Transverse colon (tissue), 4 donors: ENCODE results near the gene KRTAP2-4. TPM values are rescaled to one million over a fixed set of nuclear protein-coding genes. Genes with fewer than 3 reads are reported as not detected.
"Not testable (repeated sequence)": the region's sequence is repeated elsewhere in the genome, so short reads cannot be mapped to it uniquely, and the experiment has no call there.

ENCODE experiments used
- DNase-seq: peaks from one replicate; pipeline ENCODE4 v3.0.0-alpha.2; 2019
- H3K27ac ChIP-seq, 4 donors: fragments of 200-600 bp; sonication (generic); 2 replicates each; pipeline ENCODE4 v1.5.1; 2016 to 2018; ENCODE audit warnings: inconsistent platforms in 4 of 4
- H3K27me3 ChIP-seq: fragments of 200-600 bp; sonication (generic); 2 replicates; pipeline ENCODE4 v1.5.1; 2017; ENCODE audit warnings: inconsistent platforms
- H3K36me3 ChIP-seq, 4 donors: fragments of 200-600 bp; sonication (generic); 2 replicates each; pipeline ENCODE4 v1.5.1; 2017 to 2019; ENCODE audit warnings: inconsistent platforms in 4 of 4
- H3K4me1 ChIP-seq, 4 donors: fragments of 200-600 bp; sonication (generic); 2 replicates each; pipeline ENCODE4 v1.5.1; 2017 to 2020; ENCODE audit warnings: inconsistent platforms in 4 of 4
- H3K4me3 ChIP-seq, 4 donors: fragments of 200-600 bp; sonication (generic); 1 replicate in 1 of 4; 2 replicates in 3 of 4; pipeline versions ENCODE4 v1.5.1 to v1.6.1; 2017 to 2019; ENCODE audit warnings: inconsistent platforms in 4 of 4
- H3K9me3 ChIP-seq, 2 donors: fragments of 200-600 bp; sonication (generic); 2 replicates each; pipeline ENCODE4 v1.5.1; 2017 to 2019; ENCODE audit warnings: inconsistent platforms in 2 of 2
- EP300 ChIP-seq: sonication (generic); formaldehyde crosslinking; IDR thresholded peaks from one replicate; pipeline ENCODE4 v1.6.1; 2017; ENCODE audit warnings: antibody characterized with exemption, low read depth
- POLR2A ChIP-seq: fragments of 450-650 bp; IDR thresholded peaks from one replicate; pipeline ENCODE4 v1.6.1; 2016; ENCODE audit warnings: antibody characterized with exemption, mild to moderate bottlenecking, moderate library complexity
- POLR2AphosphoS5 ChIP-seq, 3 donors: sonication (generic); formaldehyde crosslinking; IDR thresholded peaks; one replicate each; pipeline ENCODE4 v1.6.1; 2016; ENCODE audit warnings: antibody characterized with exemption in 3 of 3
- WGBS, 2 donors: methylation state at CpG; one replicate each; pipeline ENCODE4 v1.1.5; 2018; ENCODE audit warnings: low coverage in 1 of 2; 5-methylcytosine and 5-hydroxymethylcytosine counted together
- in situ Hi-C, 4 donors: fragments of 200-750 bp; cut with MboI; loops; one replicate each; pipeline versions ENCODE4 v1.15.0 to v1.15.1; 2017; ENCODE audit warnings: low sequenced_read_pairs in 3 of 4, low pct_ligation_motif_present in 1 of 4, low pct_unique_long_range_greater_than_20kb in 1 of 4
- intact Hi-C: fragments of 100-400 bp; cut with DNase I; formaldehyde crosslinking; loops from one replicate; pipeline ENCODE4 v1.15.1; 2023; ENCODE audit warnings: low total_unique reads
- total RNA-seq, 4 donors: library from RNA; depleted of rRNA; stranded (reverse); fragments of >200 nt; gene quantifications; one replicate each; pipeline ENCODE4 v1.1.0, GENCODE V29; 2016
- TF ChIP-seq, protein P1 (sequence below), 5 experiments: fragments of 200-600 bp in 3 of 5; fragments of 450-650 bp in 2 of 5; sonication (generic) in 3 of 5; IDR thresholded peaks; 1 replicate in 2 of 5; 2 replicates in 3 of 5; pipeline ENCODE4 v1.5.1; 2016 to 2017; ENCODE audit warnings: antibody characterized with exemption in 5 of 5, inconsistent platforms in 3 of 5, mild to moderate bottlenecking in 2 of 5, moderate library complexity in 1 of 5

KRTAP2-4 gene, protein sequence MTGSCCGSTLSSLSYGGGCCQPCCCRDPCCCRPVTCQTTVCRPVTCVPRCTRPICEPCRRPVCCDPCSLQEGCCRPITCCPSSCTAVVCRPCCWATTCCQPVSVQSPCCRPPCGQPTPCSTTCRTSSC
- total RNA-seq = not detected

DNA sequence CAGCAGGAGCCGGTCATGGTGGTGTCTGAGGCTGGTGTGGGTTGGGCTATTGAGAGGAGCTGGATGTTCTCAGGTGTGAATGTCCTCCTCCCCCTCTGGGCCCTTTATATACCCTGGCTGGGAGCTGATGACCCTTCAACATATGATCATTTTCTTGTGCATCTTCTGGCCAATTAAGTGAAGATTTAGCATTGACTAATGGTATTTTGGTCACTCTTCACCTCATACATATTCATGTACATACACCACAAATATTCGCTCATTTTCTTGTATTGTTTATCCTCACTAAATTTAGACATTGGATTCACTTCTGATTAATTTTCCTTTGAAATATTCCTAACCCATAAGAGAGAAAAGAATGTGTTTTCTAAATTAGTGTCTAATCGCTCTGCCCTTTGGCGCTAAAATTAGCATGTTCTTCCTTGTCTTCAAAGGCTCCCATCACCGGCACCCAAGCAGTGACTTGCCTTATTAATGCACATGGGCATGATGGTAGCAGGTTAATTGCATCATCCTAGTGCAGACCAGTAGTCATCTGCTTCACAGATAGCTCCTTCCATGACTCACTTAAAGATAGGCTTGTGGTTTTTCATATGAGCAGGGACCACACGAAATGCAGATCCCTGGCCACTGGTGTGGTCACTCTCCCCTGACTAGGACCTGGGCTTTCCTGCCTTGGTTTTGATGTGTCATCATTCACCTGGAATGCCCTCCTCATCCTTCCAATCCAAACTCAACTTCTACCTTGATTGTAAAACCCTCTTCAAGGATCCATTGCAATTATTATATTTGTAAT is at the start of gene KRTAP2-4:
TSS of gene KRTAP2-4 (minus strand) at position 51 of the 796 bp plus-strand sequence. CDS start at position 17, 34 bp downstream.
- DNase-seq = no peak
- intact Hi-C loops (no loop called here), in situ Hi-C loops (no loop called here)
- Histone ChIP-seq H3K27me3 (peaks cover 21% of the 10 kb centered on the region), H3K9me3 (no peaks in the 10 kb centered on the region), H3K36me3 (no peaks in the 10 kb centered on the region), H3K4me3 (no peak within 1 kb of the TSS), H3K27ac (no peak within 1 kb of the TSS), H3K4me1 (no peaks in the 10 kb centered on the region)
- 91 to 93% methylated on average over 4 to 6 of the region's 6 CpGs for WGBS, 2 donors
- TF ChIP-seq EP300 = no peak
- no peak for TF ChIP-seq POLR2A

DNA sequence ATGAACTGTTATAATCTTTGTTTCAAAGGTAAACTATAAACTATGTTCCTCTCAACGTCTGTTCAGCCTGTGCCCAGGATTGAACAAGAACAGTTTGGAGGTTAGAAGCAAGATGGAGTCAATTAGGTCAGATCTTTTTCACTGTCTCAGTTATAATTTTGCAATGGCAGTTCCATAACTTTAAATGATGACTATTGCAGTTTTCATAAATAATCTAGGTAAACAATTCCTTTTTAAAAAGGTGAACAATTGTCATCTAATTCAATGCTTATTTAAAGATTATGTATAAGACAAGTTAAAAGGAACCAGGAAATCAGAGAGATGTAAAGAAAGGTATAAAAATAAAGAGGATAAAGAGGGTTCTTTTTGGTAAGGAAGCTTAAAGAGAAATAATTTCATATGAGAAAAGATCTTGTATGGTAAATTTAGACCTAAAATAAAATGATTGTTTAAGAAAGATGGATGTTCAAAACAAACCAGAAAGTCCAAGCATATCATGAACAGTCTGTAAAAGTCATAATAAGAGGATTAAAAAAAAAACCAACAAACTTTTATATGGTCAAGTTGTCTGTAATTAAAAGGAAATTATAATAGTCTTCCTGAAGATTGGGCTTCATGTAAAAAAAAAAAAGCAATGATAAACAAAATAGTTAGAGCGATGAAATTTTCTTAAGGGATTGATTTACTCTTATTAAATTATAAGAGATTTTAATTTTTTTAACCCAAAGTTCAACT is 45.6 kb upstream of the KRTAP2-4 start:
- in situ Hi-C loops (no loop called here), intact Hi-C loops (no loop called here)
- Histone ChIP-seq H3K36me3 (no peaks in the 10 kb centered on the region), H3K4me3 (no peak overlapping the region), H3K9me3 (no peaks in the 10 kb centered on the region), H3K27ac (no peak overlapping the region), H3K27me3 (peaks cover 5% of the 10 kb centered on the region), H3K4me1 (no peaks in the 10 kb centered on the region)
- no peak for DNase-seq
- TF ChIP-seq POLR2AphosphoS5 (IDR thresholded peaks at IDR 0.05) (no peak), EP300 (no peak), POLR2A (no peak)
- TF ChIP-seq, protein P1, sequence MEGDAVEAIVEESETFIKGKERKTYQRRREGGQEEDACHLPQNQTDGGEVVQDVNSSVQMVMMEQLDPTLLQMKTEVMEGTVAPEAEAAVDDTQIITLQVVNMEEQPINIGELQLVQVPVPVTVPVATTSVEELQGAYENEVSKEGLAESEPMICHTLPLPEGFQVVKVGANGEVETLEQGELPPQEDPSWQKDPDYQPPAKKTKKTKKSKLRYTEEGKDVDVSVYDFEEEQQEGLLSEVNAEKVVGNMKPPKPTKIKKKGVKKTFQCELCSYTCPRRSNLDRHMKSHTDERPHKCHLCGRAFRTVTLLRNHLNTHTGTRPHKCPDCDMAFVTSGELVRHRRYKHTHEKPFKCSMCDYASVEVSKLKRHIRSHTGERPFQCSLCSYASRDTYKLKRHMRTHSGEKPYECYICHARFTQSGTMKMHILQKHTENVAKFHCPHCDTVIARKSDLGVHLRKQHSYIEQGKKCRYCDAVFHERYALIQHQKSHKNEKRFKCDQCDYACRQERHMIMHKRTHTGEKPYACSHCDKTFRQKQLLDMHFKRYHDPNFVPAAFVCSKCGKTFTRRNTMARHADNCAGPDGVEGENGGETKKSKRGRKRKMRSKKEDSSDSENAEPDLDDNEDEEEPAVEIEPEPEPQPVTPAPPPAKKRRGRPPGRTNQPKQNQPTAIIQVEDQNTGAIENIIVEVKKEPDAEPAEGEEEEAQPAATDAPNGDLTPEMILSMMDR (IDR thresholded peaks at IDR 0.05) = no peak
- WGBS, 2 donors = 82 to 86% methylated on average over 2 of the region's 2 CpGs

DNA sequence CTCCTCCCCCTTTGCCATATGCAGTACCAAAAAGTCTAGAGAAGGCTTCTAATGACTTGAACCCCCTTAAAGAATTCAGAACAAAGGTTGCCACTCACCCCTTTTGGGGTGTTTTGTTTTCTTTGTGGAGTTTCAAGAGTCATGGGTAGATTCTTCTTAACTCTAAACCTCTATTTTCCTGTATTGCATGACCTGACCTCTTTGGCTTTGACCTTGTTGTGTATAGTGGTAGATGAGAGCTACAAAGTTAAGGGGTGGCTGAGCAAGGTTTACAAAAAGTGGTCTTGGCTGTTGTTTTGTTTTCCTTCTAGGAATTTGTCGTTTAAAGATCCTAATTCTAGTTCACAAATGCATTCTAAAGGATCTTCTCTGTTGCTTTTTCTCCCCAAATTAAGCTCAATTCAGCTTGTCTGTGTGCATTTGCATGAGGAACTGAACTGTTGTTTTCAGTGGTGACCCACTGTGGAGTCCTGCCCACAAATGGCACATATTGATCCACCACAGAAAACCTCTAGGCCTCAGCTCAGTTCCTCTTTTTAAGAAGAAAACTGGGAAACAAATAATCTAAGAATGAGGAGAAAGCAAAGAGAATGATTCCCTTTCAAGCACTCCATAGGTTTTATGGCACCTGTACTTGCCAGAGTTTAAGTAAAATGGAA is 43.2 kb upstream of the KRTAP2-4 start:
- H3K27ac ChIP-seq, in situ Hi-C loops, H3K4me3 ChIP-seq, H3K36me3 ChIP-seq, H3K27me3 ChIP-seq, DNase-seq, H3K4me1 ChIP-seq, intact Hi-C loops, H3K9me3 ChIP-seq: not testable (repeated sequence)
- 0% methylated on average over 1 of the region's 1 CpG; no CpG with 5 or more reads in 1 of the 2 donors for whole genome bisulfite sequencing, 2 donors

DNA sequence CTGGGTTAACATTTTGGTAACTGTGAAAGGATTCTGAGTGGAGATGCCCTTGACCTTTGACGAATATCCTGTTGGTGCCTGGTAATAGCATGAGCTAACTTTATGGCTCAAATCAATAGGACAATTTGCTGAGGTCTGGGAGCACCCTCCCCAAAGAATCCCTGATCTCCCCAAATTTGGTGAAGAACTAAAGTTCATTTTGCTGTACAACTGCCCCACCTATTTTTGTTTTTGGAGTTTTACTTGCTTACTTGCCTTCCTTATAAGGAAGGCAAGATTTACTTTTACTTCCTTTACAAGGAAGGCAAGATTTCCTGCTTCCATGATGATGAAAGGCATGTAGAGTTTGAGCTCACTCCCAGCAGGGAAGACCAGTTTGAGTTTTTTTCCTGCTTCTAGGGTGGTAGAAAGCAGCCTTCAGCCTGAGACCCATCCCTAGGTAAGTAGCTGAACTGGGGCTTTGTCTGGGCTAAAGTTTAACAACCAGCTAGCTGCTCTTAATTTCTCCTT is 42.3 kb upstream of the KRTAP2-4 start:
- TF ChIP-seq POLR2A (no peak), EP300 (no peak), POLR2AphosphoS5 (IDR thresholded peaks at IDR 0.05) (no peak)
- TF ChIP-seq, protein P1 (IDR thresholded peaks at IDR 0.05) = no peak
- no peaks in the 10 kb centered on the region for H3K36me3 ChIP-seq
- intact Hi-C loops (no loop called here), in situ Hi-C loops (no loop called here)
- H3K9me3 ChIP-seq = no peaks in the 10 kb centered on the region
- H3K4me3 ChIP-seq = no peak overlapping the region
- no peaks in the 10 kb centered on the region for H3K4me1 ChIP-seq
- no peaks in the 10 kb centered on the region for H3K27me3 ChIP-seq
- WGBS, 2 donors = 59% methylated on average over 1 of the region's 1 CpG; no CpG with 5 or more reads in 1 of the 2 donors
- H3K27ac ChIP-seq = no peak overlapping the region
- no peak for DNase-seq

DNA sequence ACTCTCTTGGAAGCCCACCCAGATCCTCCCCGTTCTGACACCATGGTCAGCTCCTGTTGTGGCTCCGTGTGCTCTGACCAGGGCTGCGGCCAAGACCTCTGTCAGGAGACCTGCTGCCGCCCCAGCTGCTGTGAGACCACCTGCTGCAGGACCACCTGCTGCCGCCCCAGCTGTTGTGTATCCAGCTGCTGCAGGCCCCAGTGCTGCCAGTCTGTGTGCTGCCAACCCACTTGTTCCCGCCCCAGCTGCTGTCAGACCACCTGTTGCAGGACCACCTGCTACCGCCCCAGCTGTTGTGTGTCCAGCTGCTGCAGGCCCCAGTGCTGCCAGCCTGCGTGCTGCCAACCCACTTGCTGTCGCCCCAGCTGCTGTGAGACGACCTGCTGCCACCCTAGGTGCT is 39.7 kb upstream of the KRTAP2-4 start, which contains the start of gene KRTAP4-9:
TSS of gene KRTAP4-9 (plus strand) at position 43 of the 400 bp plus-strand sequence. CDS start at position 43, 0 bp downstream.
- DNase-seq, H3K4me3 ChIP-seq, H3K27me3 ChIP-seq, H3K4me1 ChIP-seq, H3K9me3 ChIP-seq, H3K27ac ChIP-seq, in situ Hi-C loops, H3K36me3 ChIP-seq, intact Hi-C loops: not testable (repeated sequence)
- 68% methylated on average over 7 of the region's 10 CpGs; no CpG with 5 or more reads in 1 of the 2 donors for WGBS, 2 donors

DNA sequence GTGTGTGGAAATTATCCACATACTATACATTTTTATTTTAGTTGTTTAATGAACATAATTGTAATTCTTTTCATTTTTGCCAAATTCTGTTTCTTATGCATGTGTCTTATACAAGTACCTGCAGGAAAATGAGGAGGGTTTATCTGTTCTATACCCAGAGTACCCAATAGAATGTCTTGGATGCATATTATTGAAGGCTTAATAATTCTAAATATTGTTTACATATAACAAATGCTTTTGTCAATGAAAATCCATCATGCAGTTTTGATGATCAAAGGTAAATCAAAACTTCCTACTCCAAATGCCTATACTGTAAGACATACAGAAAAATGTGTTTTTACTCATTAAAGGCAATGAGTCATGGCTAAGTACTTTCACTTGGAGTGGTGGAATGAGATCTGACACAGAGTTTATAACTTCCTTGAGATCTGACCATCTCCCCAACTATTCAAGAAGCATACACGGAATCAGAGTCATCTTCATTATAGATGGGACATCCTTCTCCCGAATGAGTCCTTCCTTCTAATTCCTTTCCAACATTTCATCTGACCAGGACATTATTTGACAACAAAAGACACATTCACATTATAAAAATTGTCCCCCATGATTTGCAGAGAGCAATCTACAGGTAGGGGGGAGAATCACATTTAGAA is 38.8 kb upstream of the KRTAP2-4 start:
- WGBS, 2 donors = 72% methylated on average over 2 of the region's 2 CpGs; no CpG with 5 or more reads in 1 of the 2 donors
- H3K4me3 ChIP-seq, H3K36me3 ChIP-seq, H3K27me3 ChIP-seq, intact Hi-C loops, H3K9me3 ChIP-seq, H3K27ac ChIP-seq, in situ Hi-C loops, DNase-seq, H3K4me1 ChIP-seq: not testable (repeated sequence)
